Fibroblast of the aortic adventitia (primary cell): ENCODE data around the gene NDUFAF2. TPM values are rescaled to one million over a fixed set of nuclear protein-coding genes. Genes with fewer than 3 reads are reported as not detected.

Source experiments
- DNase-seq: peaks from one replicate; pipeline ENCODE4 v3.0.0-alpha.2; 2010; ENCODE audit warnings: low read depth
- H3K4me3 ChIP-seq: 2 replicates; pipeline ENCODE4 v1.5.1; 2011; ENCODE audit warnings: low read depth, mild to moderate bottlenecking, control low read depth, low read length, moderate library complexity
- CTCF ChIP-seq: IDR thresholded peaks from 2 replicates; pipeline ENCODE4 v1.5.1; 2011; ENCODE audit warnings: mild to moderate bottlenecking, low read length, control low read depth, inconsistent platforms; ENCODE audit not compliant: insufficient read depth
- total RNA-seq: library from RNA; depleted of rRNA; stranded (reverse); fragments of >200 nt; gene quantifications from 2 replicates; pipeline ENCODE4 v1.2.3, GENCODE V29; 2012; ENCODE audit warnings: low replicate concordance

The NDUFAF2 gene
- total RNA-seq, 1 donor, result 50.8 TPM

GRCh38 chr5:60929024-60929423 is 16.0 kb upstream of the NDUFAF2 start:
- no peak overlapping the region for H3K4me3 ChIP-seq
- TF ChIP-seq CTCF, result no peak
- DNase-seq, result peak; percentile 20

- DNase-seq, result no peak
- no peak for TF ChIP-seq CTCF
- no peak overlapping the region for H3K4me3 ChIP-seq
Observed at GRCh38 chr5:60943624-60944023, 1.4 kb upstream of the NDUFAF2 start.

- TF ChIP-seq CTCF, result no peak
- H3K4me3 ChIP-seq, result peak overlapping the region; percentile 94
- peak; percentile 59 for DNase-seq
Observed at GRCh38 chr5:60945813-60946187, 795 bp downstream of the NDUFAF2 start.

GRCh38 chr5:60948738-60949137 is 3.7 kb downstream of the NDUFAF2 start:
- no peak for DNase-seq
- TF ChIP-seq CTCF, result no peak
- H3K4me3 ChIP-seq, result no peak overlapping the region

- no peak for DNase-seq
- TF ChIP-seq CTCF, result no peak
- H3K4me3 ChIP-seq, result no peak overlapping the region
Observed at GRCh38 chr5:60955239-60955638, 10.2 kb downstream of the NDUFAF2 start.

GRCh38 chr5:60958088-60958487 is 13.1 kb downstream of the NDUFAF2 start:
- no peak for TF ChIP-seq CTCF
- no peak overlapping the region for H3K4me3 ChIP-seq
- no peak for DNase-seq

GRCh38 chr5:60958712-60959111 is 13.7 kb downstream of the NDUFAF2 start:
- no peak for DNase-seq
- no peak overlapping the region for H3K4me3 ChIP-seq
- no peak for TF ChIP-seq CTCF
